CD14-positive monocyte (primary cell): ENCODE data around the gene LRRTM3. TPM values are rescaled to one million over a fixed set of nuclear protein-coding genes. Genes with fewer than 3 reads are reported as not detected.
A peak's percentile ranks its signal among the peaks of the same experiment; 100 is the strongest.

Experiments
- DNase-seq, 3 donors: peaks; one replicate each; pipeline ENCODE4 v3.0.0-alpha.2; 2011 to 2022
- H2AFZ ChIP-seq: 2 replicates; pipeline ENCODE4 v1.6.0; 2012; ENCODE audit warnings: mild to moderate bottlenecking, low read depth, low read length, inconsistent platforms; ENCODE audit not compliant: insufficient read depth, poor library complexity, severe bottlenecking
- H3K27ac ChIP-seq, 2 donors: 1 replicate in 1 of 2; 2 replicates in 1 of 2; pipeline ENCODE4 v1.5.1; 2012 to 2013; ENCODE audit warnings: low read length in 2 of 2, control low read depth in 1 of 2, inconsistent platforms in 1 of 2, low read depth in 1 of 2, mild to moderate bottlenecking in 1 of 2
- H3K27me3 ChIP-seq, 2 donors: one replicate each; pipeline versions ENCODE4 v1.6.0 to v1.6.1; 2011 to 2013; ENCODE audit warnings: low read length in 2 of 2; ENCODE audit not compliant: control insufficient read depth in 2 of 2, insufficient read depth in 2 of 2
- H3K36me3 ChIP-seq, 2 donors: replicated peaks in 1 of 2; 1 replicate in 1 of 2; 2 replicates in 1 of 2; pipeline versions ENCODE4 v1.5.1 to v1.6.1; 2012 to 2013; ENCODE audit warnings: low read length in 2 of 2, control low read depth in 1 of 2, inconsistent platforms in 1 of 2, mild to moderate bottlenecking in 1 of 2; ENCODE audit not compliant: insufficient read depth in 2 of 2, control insufficient read depth in 1 of 2
- H3K4me1 ChIP-seq, 2 donors: 1 replicate in 1 of 2; 2 replicates in 1 of 2; pipeline versions ENCODE4 v1.5.1 to v1.6.1; 2012 to 2013; ENCODE audit warnings: low read length in 2 of 2, control low read depth in 1 of 2, inconsistent platforms in 1 of 2, mild to moderate bottlenecking in 1 of 2, moderate library complexity in 1 of 2; ENCODE audit not compliant: insufficient read depth in 2 of 2, control insufficient read depth in 1 of 2
- H3K4me2 ChIP-seq: replicated peaks from 2 replicates; pipeline ENCODE3; 2012; ENCODE audit warnings: low read length, moderate library complexity, mild to moderate bottlenecking; ENCODE audit not compliant: poor library complexity, severe bottlenecking; ENCODE audit errors: extremely low read depth
- H3K4me3 ChIP-seq, 3 experiments: fragments of 200-600 bp in 1 of 3; sonication (generic) in 1 of 3; replicated peaks in 1 of 3; 1 replicate in 2 of 3; 2 replicates in 1 of 3; pipeline ENCODE4 v1.5.1; 2011 to 2013; ENCODE audit warnings: low read length in 3 of 3, mild to moderate bottlenecking in 3 of 3, control low read depth in 2 of 3, low read depth in 2 of 3, inconsistent platforms in 1 of 3, moderate library complexity in 1 of 3
- H3K79me2 ChIP-seq: 2 replicates; pipeline ENCODE4 v1.6.0; 2012; ENCODE audit warnings: mild to moderate bottlenecking, control low read depth, inconsistent platforms, low read length, moderate library complexity; ENCODE audit not compliant: insufficient read depth
- H3K9ac ChIP-seq: 2 replicates; pipeline ENCODE4 v1.6.0; 2017; ENCODE audit warnings: low read length, mild to moderate bottlenecking; ENCODE audit not compliant: insufficient read depth, poor library complexity, severe bottlenecking
- H3K9me3 ChIP-seq, 2 donors: replicated peaks in 1 of 2; 1 replicate in 1 of 2; 2 replicates in 1 of 2; pipeline versions ENCODE4 v1.5.1 to v1.6.1; 2012 to 2013; ENCODE audit warnings: low read length in 2 of 2, control low read depth in 1 of 2; ENCODE audit not compliant: control insufficient read depth in 1 of 2, insufficient read depth in 1 of 2
- H4K20me1 ChIP-seq: 2 replicates; pipeline ENCODE4 v1.6.0; 2012; ENCODE audit warnings: mild to moderate bottlenecking, low read length, control low read depth, moderate library complexity; ENCODE audit not compliant: insufficient read depth
- H3K27ac Mint-ChIP-seq, 7 donors: one replicate each; pipeline ENCODE4 v1.8.0; 2020; ENCODE audit warnings: mild to moderate bottlenecking in 7 of 7, mixed read lengths in 7 of 7, moderate library complexity in 6 of 7, inconsistent platforms in 2 of 7
- H3K27me3 Mint-ChIP-seq, 3 donors: one replicate each; pipeline ENCODE4 v1.8.0; 2021 to 2022; ENCODE audit warnings: low read depth in 3 of 3, mild to moderate bottlenecking in 3 of 3, mixed read lengths in 3 of 3, moderate library complexity in 3 of 3, inconsistent platforms in 1 of 3
- H3K36me3 Mint-ChIP-seq, 2 donors: one replicate each; pipeline ENCODE4 v1.8.0; 2020; ENCODE audit warnings: mixed read lengths in 2 of 2, inconsistent platforms in 1 of 2, mild to moderate bottlenecking in 1 of 2
- H3K4me1 Mint-ChIP-seq: one replicate; pipeline ENCODE4 v1.8.0; 2020; ENCODE audit warnings: mild to moderate bottlenecking, mixed read lengths
- H3K4me3 Mint-ChIP-seq, 2 donors: one replicate each; pipeline ENCODE4 v1.8.0; 2020; ENCODE audit warnings: mild to moderate bottlenecking in 2 of 2, mixed read lengths in 2 of 2, moderate library complexity in 1 of 2
- H3K9me3 Mint-ChIP-seq, 7 donors: one replicate each; pipeline ENCODE4 v1.8.0; 2020 to 2022; ENCODE audit warnings: mixed read lengths in 7 of 7, mild to moderate bottlenecking in 6 of 7, moderate library complexity in 6 of 7, inconsistent platforms in 2 of 7
- CTCF ChIP-seq: fragments of 200-600 bp; IDR thresholded peaks from one replicate; pipeline ENCODE4 v1.8.0; 2022; ENCODE audit warnings: antibody characterized with exemption, mild to moderate bottlenecking
- WGBS: methylation state at CpG from one replicate; pipeline ENCODE4 v1.1.5; 2013; ENCODE audit warnings: missing lambda C conversion rate; ENCODE audit not compliant: insufficient coverage; 5-methylcytosine and 5-hydroxymethylcytosine counted together
- intact Hi-C, 2 donors: fragments of 100-400 bp; cut with micrococcal nuclease; formaldehyde crosslinking; loops; one replicate each; pipeline versions ENCODE4 v1.15.0 to v1.15.1; 2023
- polyA plus RNA-seq, 3 donors: library from polyadenylated mRNA; depleted of rRNA in 1 of 3; unstranded in 2 of 3; stranded (reverse) in 1 of 3; fragments of 300-500 nt in 2 of 3; fragments of >200 nt in 1 of 3; fragmentation: Illumina TruSeq in 2 of 3; gene quantifications; 1 replicate in 2 of 3; 2 replicates in 1 of 3; pipeline ENCODE4 v1.2.3, GENCODE V29; 2012 to 2021

Gene LRRTM3
- polyA plus RNA-seq, 3 donors, result not detected

- H3K27me3 ChIP-seq, result no peaks in the 10 kb centered on the region
- H3K9me3 ChIP-seq, result no peaks in the 10 kb centered on the region
- intact Hi-C loops, result no loop called here
- H3K36me3 ChIP-seq, result no peaks in the 10 kb centered on the region
- no peak for TF ChIP-seq CTCF
- H3K4me3 ChIP-seq, result no peak overlapping the region
- no peak overlapping the region for H3K9ac ChIP-seq
- no peaks in the 10 kb centered on the region for H4K20me1 ChIP-seq
- no peak overlapping the region for H2AFZ ChIP-seq
- DNase-seq, result no peak
- H3K4me3 Mint-ChIP-seq, result no peak overlapping the region
- H3K36me3 Mint-ChIP-seq, result no peaks in the 10 kb centered on the region
- WGBS, result 98% methylated on average over 7 of the region's 9 CpGs
- peaks cover 0 to 9% of the 10 kb centered on the region in 2 donors for H3K4me1 ChIP-seq
- no peak overlapping the region for H3K27ac ChIP-seq
- no peaks in the 10 kb centered on the region for H3K79me2 ChIP-seq
- H3K27ac Mint-ChIP-seq, result no peak overlapping the region
- peaks cover 0 to 5% (median 1%) of the 10 kb centered on the region in 7 donors for H3K9me3 Mint-ChIP-seq
- no peak overlapping the region for H3K4me2 ChIP-seq
- peaks cover 0 to 2% (median 0%) of the 10 kb centered on the region in 3 donors for H3K27me3 Mint-ChIP-seq
- H3K4me1 Mint-ChIP-seq, result peaks cover 11% of the 10 kb centered on the region
Observed at GRCh38 chr10:67033878-67034277, 108.0 kb downstream of the LRRTM3 start.

- DNase-seq, result peak in 2 of 3 donors; percentile 12 to 60
- no peaks in the 10 kb centered on the region for H4K20me1 ChIP-seq
- Mint-ChIP-seq H3K36me3 (no peaks in the 10 kb centered on the region), H3K27me3 (no peaks in the 10 kb centered on the region), H3K4me1 (peaks cover 11% of the 10 kb centered on the region), H3K27ac (peak overlapping the region in 1 of 7 donors; percentile 65), H3K4me3 (peak overlapping the region in 1 of 2 donors; percentile 61), H3K9me3 (peaks cover 0 to 3% (median 1%) of the 10 kb centered on the region in 7 donors)
- no peak overlapping the region for H2AFZ ChIP-seq
- no peak overlapping the region for H3K9ac ChIP-seq
- H3K4me1 ChIP-seq, result peaks cover 0 to 9% of the 10 kb centered on the region in 2 donors
- no peak overlapping the region for H3K4me2 ChIP-seq
- no peak overlapping the region for H3K4me3 ChIP-seq
- H3K79me2 ChIP-seq, result no peaks in the 10 kb centered on the region
- no peak overlapping the region for H3K27ac ChIP-seq
- no peak for TF ChIP-seq CTCF
- H3K9me3 ChIP-seq, result no peaks in the 10 kb centered on the region
- intact Hi-C loops, result no loop called here
- no peaks in the 10 kb centered on the region for H3K36me3 ChIP-seq
- no peaks in the 10 kb centered on the region for H3K27me3 ChIP-seq
- 14% methylated on average over 1 of the region's 2 CpGs for WGBS
Observed at GRCh38 chr10:67036808-67037207, 111.0 kb downstream of the LRRTM3 start.
